A673 (cell line): ENCODE measurements around the gene KXD1. TPM values are rescaled to one million over a fixed set of nuclear protein-coding genes. Genes with fewer than 3 reads are reported as not detected.

Experiments used
- BruUV-seq: library from RNA; stranded (reverse); fragments of 400-500 nt; replicated peaks from 2 replicates; lab custom pipeline; 2021; lab: Mats Ljungman, UMichigan
- CTCF ChIA-PET: fragments of 300-600 bp; sonication (Branson Sonifier 250); formaldehyde crosslinking; loops from one replicate; lab custom pipeline; 2022; ENCODE audit warnings: antibody characterized with exemption; lab: Charles Lee
- POLR2A ChIA-PET: fragments of 300-600 bp; sonication (Branson Sonifier 250); formaldehyde crosslinking; loops from one replicate; lab custom pipeline; 2022; ENCODE audit warnings: antibody characterized with exemption; ENCODE audit not compliant: low non-redundant PET; lab: Charles Lee
- DNase-seq: peaks from one replicate; pipeline ENCODE4 v3.0.0-alpha.2; 2015; ENCODE audit warnings: low spot score
- H3K27ac ChIP-seq: fragments of 200-600 bp; sonication (generic); 2 replicates; pipeline ENCODE4 v1.5.1; 2016; ENCODE audit warnings: mixed run types, low read depth, mild to moderate bottlenecking, mixed read lengths, antibody characterized with exemption, low read length; ENCODE audit not compliant: poor library complexity, severe bottlenecking
- H3K27me3 ChIP-seq: fragments of 200-600 bp; sonication (generic); replicated peaks from 2 replicates; pipeline ENCODE4 v1.6.1; 2017; ENCODE audit warnings: mixed run types, low read depth, mild to moderate bottlenecking, mixed read lengths, antibody characterized with exemption, low read length; ENCODE audit not compliant: insufficient read depth, poor library complexity
- H3K36me3 ChIP-seq: fragments of 200-600 bp; sonication (generic); 2 replicates; pipeline ENCODE4 v1.6.1; 2016; ENCODE audit warnings: mixed run types, mild to moderate bottlenecking, mixed read lengths, antibody characterized with exemption, low read length; ENCODE audit not compliant: insufficient read depth, poor library complexity, severe bottlenecking
- H3K4me1 ChIP-seq: fragments of 200-600 bp; sonication (generic); 2 replicates; pipeline ENCODE4 v1.6.1; 2017; ENCODE audit warnings: mixed run types, mild to moderate bottlenecking, mixed read lengths, antibody characterized with exemption, low read length; ENCODE audit not compliant: insufficient read depth, poor library complexity, severe bottlenecking
- H3K4me3 ChIP-seq: fragments of 200-600 bp; sonication (generic); 2 replicates; pipeline ENCODE4 v1.5.1; 2016; ENCODE audit warnings: low read depth, mixed run types, mild to moderate bottlenecking, mixed read lengths, low read length; ENCODE audit not compliant: poor library complexity, severe bottlenecking
- H3K9me3 ChIP-seq: fragments of 200-600 bp; sonication (generic); 2 replicates; pipeline ENCODE4 v1.6.1; 2016; ENCODE audit warnings: mixed run types, low read depth, mild to moderate bottlenecking, mixed read lengths, antibody characterized with exemption, low read length; ENCODE audit not compliant: poor library complexity, severe bottlenecking
- EZH2 ChIP-seq: fragments of 200-600 bp; sonication (generic); IDR thresholded peaks from 2 replicates; pipeline ENCODE4 v1.6.1; 2017; ENCODE audit warnings: borderline replicate concordance, low read depth, mild to moderate bottlenecking, mixed read lengths, antibody characterized with exemption, low read length; ENCODE audit not compliant: poor library complexity, severe bottlenecking
- intact Hi-C: fragments of 100-400 bp; cut with micrococcal nuclease; formaldehyde crosslinking; loops from one replicate; pipeline ENCODE4 v1.10.0; 2022; ENCODE audit not compliant: unreplicated experiment
- total RNA-seq: library from RNA; stranded (reverse); gene quantifications from 2 replicates; pipeline ENCODE4 v1.2.3, GENCODE V29; 2021
- TF ChIP-seq, protein P1 (sequence below): fragments of 300-800, 200-600 bp; sonication (generic); conservative IDR thresholded peaks from 2 replicates; pipeline ENCODE4 v1.5.1; 2017; ENCODE audit warnings: low read depth, mild to moderate bottlenecking, antibody characterized with exemption, low read length, moderate library complexity, mixed read lengths

The KXD1 gene
- total RNA-seq, 1 experiment from 2014 or later: 111 TPM

DNA sequence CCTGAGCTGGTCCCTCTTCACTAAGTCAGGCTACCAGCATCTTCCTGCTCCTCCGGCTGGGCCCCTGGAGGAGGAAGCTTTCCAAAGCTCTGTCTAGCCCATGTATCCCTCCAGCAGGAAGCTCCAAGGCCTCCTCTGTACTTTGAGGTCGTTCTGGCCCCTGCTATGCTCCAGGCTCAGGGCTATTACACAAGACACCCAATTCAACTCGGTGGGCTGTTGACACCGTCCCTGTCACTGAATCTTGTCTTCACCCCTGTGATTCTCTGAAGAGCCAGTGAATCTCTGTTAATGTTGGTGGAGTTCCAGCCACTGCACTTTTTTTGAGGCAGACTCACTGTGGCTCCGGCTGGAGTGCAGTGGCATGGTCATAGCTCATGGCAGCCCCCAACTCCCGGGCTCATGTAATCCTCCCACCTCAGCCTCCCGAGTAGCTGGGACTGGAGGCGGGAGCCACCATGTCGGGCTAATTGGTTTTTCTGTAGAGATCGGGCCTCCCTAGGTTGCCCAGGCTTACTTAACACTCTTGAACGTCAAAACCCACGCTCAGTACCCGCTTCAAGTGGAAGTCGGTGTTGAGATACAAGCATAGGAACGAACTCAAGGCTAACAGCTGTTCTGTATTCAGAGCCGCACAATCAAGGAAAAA is 30.4 kb downstream of the KXD1 start:
- peak overlapping the region; percentile 96 for H3K27ac ChIP-seq

DNA sequence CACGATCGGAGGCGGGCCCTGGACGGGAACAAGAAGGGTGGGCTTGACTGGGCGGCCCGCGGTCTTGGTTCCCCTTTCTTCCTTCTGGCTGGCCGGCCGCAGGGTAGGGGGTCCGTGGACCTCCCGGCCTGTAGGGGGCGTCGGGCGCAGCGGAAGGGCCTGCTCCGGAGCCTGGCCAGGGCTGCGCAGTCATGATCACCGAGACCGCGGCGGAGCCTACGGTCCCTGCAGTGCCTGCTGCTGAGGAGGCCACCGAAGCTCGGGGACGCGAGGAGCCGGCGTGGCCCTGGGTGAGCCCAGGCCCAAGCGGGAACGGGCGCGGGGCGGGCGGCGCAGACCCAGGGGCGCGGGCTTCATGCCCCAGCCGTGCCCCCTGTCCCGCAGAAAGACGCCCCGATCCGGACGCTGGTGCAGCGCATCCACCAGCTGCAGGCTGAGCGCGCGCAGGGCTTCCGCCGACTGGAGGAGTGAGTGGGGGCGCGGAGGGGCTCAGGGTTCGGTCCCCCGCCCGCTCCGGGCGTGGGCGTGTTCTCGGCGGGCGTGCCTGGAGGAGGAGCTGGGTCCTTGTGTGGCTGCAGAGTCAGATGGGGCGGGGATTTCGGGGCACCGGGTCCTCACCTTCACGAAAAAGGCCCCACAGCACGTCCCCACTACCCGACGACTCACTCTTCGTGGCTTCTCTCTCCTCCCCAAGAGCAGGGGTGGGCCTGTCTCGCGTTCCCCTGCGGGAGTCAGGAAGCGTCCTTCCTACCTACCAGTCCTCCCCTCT is 31.1 kb downstream of the KXD1 start, which contains the start of gene REX1BD:
REX1BD (plus strand) TSS at position 188 of the 769 bp plus-strand sequence; CDS start at position 192, 4 bp downstream.
- intact Hi-C loops: no loop called here
- Histone ChIP-seq H3K9me3 (no peaks in the 10 kb centered on the region), H3K27ac (peak within 1 kb of the TSS; percentile 96), H3K4me1 (peaks cover 32% of the 10 kb centered on the region), H3K36me3 (peaks cover 8% of the 10 kb centered on the region), H3K4me3 (peak within 1 kb of the TSS; percentile 83), H3K27me3 (no peaks in the 10 kb centered on the region)
- ChIA-PET POLR2A (no interaction called here), CTCF (interaction anchor here (0.6 to 1.5 kb wide), 4 partner anchors 17 to 640 kb away, joined by 3 to 7 read pairs (median 4); partner anchors contain the start of gene UBA52)
- no peak for TF ChIP-seq EZH2
- TF ChIP-seq, protein P1, sequence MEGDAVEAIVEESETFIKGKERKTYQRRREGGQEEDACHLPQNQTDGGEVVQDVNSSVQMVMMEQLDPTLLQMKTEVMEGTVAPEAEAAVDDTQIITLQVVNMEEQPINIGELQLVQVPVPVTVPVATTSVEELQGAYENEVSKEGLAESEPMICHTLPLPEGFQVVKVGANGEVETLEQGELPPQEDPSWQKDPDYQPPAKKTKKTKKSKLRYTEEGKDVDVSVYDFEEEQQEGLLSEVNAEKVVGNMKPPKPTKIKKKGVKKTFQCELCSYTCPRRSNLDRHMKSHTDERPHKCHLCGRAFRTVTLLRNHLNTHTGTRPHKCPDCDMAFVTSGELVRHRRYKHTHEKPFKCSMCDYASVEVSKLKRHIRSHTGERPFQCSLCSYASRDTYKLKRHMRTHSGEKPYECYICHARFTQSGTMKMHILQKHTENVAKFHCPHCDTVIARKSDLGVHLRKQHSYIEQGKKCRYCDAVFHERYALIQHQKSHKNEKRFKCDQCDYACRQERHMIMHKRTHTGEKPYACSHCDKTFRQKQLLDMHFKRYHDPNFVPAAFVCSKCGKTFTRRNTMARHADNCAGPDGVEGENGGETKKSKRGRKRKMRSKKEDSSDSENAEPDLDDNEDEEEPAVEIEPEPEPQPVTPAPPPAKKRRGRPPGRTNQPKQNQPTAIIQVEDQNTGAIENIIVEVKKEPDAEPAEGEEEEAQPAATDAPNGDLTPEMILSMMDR: peak; percentile 94
- DNase-seq: peak; percentile 93
- BruUV-seq: no TSS peak

More for the DNA sequence above, 30.4 kb downstream of the KXD1 start:
- peaks cover 29% of the 10 kb centered on the region for H3K4me1 ChIP-seq
- intact Hi-C loops: no loop called here
- no peaks in the 10 kb centered on the region for H3K9me3 ChIP-seq
- CTCF ChIA-PET: interaction anchor here (0.6 to 0.7 kb wide), 2 partner anchors 99 to 639 kb away, joined by 3 to 5 read pairs; no protein-coding TSS in a partner anchor
- TF ChIP-seq, protein P1: no peak
- TF ChIP-seq EZH2: no peak
- peaks cover 3% of the 10 kb centered on the region for H3K36me3 ChIP-seq
- no peaks in the 10 kb centered on the region for H3K27me3 ChIP-seq
- TSS peak; percentile 63 for BruUV-seq
- POLR2A ChIA-PET: no interaction called here
- DNase-seq: no peak
- H3K4me3 ChIP-seq: peak overlapping the region; percentile 83
